ENCODE results near the gene KIF3B.
"Not testable (repeated sequence)": the region's sequence is repeated elsewhere in the genome, so short reads cannot be mapped to it uniquely, and the experiment has no call there.

The KIF3B gene

GRCh38 chr20:32357869-32358631 is 80.6 kb downstream of the KIF3B start, which contains the start of gene ASXL1:
ASXL1 (plus strand) TSS chr20:32358331; CDS start chr20:32358776, 445 bp downstream.
- peak; percentile 98 for DNase-seq

GRCh38 chr20:32358632-32358882 is 81.1 kb downstream of the KIF3B start:
- DNase-seq, result no peak

GRCh38 chr20:32358883-32359632 is 81.6 kb downstream of the KIF3B start:
- peak; percentile 47 for DNase-seq

GRCh38 chr20:32359633-32360332 is 82.3 kb downstream of the KIF3B start:
- no peak for DNase-seq

- no peak for DNase-seq
Measured at GRCh38 chr20:32360333-32360634, 82.8 kb downstream of the KIF3B start.

- no peak for DNase-seq
Measured at GRCh38 chr20:32362901-32363364, 85.5 kb downstream of the KIF3B start.

- no peak for DNase-seq
Measured at GRCh38 chr20:32363492-32363891, 86.0 kb downstream of the KIF3B start.

- DNase-seq, result no peak
Measured at GRCh38 chr20:32364554-32365208, 87.2 kb downstream of the KIF3B start.

- DNase-seq, result no peak
Measured at GRCh38 chr20:32365564-32365963, 88.1 kb downstream of the KIF3B start.

- DNase-seq, result no peak
Measured at GRCh38 chr20:32366380-32366779, 88.9 kb downstream of the KIF3B start.

GRCh38 chr20:32368323-32368722 is 90.9 kb downstream of the KIF3B start:
- DNase-seq, result no peak

GRCh38 chr20:32368925-32369324 is 91.5 kb downstream of the KIF3B start:
- no peak for DNase-seq

- DNase-seq, result no peak
Measured at GRCh38 chr20:32370897-32371296, 93.4 kb downstream of the KIF3B start.

GRCh38 chr20:32378461-32378860 is 101.0 kb downstream of the KIF3B start:
- DNase-seq, result no peak

- DNase-seq, result not testable (repeated sequence)
Measured at GRCh38 chr20:32380037-32380436, 102.6 kb downstream of the KIF3B start.

- no peak for DNase-seq
Measured at GRCh38 chr20:32380745-32381144, 103.3 kb downstream of the KIF3B start.

- DNase-seq, result no peak
Measured at GRCh38 chr20:32382102-32382950, 104.9 kb downstream of the KIF3B start.

GRCh38 chr20:32383441-32383840 is 106.0 kb downstream of the KIF3B start:
- DNase-seq, result not testable (repeated sequence)

All from NCI-H510A (cell line).